Fibroblast of the aortic adventitia (primary cell): ENCODE measurements around the gene TRIM27. TPM values are rescaled to one million over a fixed set of nuclear protein-coding genes. Genes with fewer than 3 reads are reported as not detected.
"Not testable (repeated sequence)": the region's sequence is repeated elsewhere in the genome, so short reads cannot be mapped to it uniquely, and the experiment has no call there.

ENCODE experiments used
- DNase-seq: peaks from one replicate; pipeline ENCODE4 v3.0.0-alpha.2; 2010; ENCODE audit warnings: low read depth
- H3K4me3 ChIP-seq: 2 replicates; pipeline ENCODE4 v1.5.1; 2011; ENCODE audit warnings: low read depth, mild to moderate bottlenecking, control low read depth, low read length, moderate library complexity
- small RNA-seq: library from RNA; depleted of rRNA; stranded (forward); fragments of <200 nt; gene quantifications from one replicate; pipeline ENCODE3, GENCODE V24; 2012
- total RNA-seq: library from RNA; depleted of rRNA; stranded (reverse); fragments of >200 nt; gene quantifications from 2 replicates; pipeline ENCODE4 v1.2.3, GENCODE V29; 2012; ENCODE audit warnings: low replicate concordance
- TF ChIP-seq, protein P1 (sequence below): IDR thresholded peaks from 2 replicates; pipeline ENCODE4 v1.5.1; 2011; ENCODE audit warnings: mild to moderate bottlenecking, low read length, control low read depth, inconsistent platforms; ENCODE audit not compliant: insufficient read depth

TRIM27 gene
- total RNA-seq, 1 donor: 49.7 TPM

DNA sequence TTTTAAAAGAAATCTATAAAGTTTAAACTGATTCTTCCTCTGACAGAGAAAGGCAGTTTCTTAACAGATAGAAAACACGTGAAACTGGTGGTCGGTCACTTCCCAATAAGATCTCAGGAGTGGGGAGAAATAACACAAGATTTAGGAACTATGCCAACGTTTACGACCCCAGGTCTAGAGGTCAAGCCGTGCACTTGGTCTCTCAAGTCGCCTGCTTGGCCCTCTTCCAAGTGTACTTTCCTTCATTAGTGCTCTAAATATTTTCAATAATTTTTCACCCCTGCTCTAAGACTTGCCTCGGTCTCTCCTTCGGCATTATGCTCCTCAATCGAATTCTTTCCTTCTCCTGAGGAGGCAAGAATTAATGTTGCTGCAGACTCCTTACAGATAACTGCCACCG is 61.7 kb downstream of the TRIM27 start:
- TF ChIP-seq, protein P1, sequence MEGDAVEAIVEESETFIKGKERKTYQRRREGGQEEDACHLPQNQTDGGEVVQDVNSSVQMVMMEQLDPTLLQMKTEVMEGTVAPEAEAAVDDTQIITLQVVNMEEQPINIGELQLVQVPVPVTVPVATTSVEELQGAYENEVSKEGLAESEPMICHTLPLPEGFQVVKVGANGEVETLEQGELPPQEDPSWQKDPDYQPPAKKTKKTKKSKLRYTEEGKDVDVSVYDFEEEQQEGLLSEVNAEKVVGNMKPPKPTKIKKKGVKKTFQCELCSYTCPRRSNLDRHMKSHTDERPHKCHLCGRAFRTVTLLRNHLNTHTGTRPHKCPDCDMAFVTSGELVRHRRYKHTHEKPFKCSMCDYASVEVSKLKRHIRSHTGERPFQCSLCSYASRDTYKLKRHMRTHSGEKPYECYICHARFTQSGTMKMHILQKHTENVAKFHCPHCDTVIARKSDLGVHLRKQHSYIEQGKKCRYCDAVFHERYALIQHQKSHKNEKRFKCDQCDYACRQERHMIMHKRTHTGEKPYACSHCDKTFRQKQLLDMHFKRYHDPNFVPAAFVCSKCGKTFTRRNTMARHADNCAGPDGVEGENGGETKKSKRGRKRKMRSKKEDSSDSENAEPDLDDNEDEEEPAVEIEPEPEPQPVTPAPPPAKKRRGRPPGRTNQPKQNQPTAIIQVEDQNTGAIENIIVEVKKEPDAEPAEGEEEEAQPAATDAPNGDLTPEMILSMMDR: no peak
- DNase-seq: no peak
- no peak overlapping the region for H3K4me3 ChIP-seq

GRCh38 chr6:28861339-28861738 is 62.4 kb downstream of the TRIM27 start:
- no peak for DNase-seq
- H3K4me3 ChIP-seq: no peak overlapping the region
- TF ChIP-seq, protein P1: no peak

DNA sequence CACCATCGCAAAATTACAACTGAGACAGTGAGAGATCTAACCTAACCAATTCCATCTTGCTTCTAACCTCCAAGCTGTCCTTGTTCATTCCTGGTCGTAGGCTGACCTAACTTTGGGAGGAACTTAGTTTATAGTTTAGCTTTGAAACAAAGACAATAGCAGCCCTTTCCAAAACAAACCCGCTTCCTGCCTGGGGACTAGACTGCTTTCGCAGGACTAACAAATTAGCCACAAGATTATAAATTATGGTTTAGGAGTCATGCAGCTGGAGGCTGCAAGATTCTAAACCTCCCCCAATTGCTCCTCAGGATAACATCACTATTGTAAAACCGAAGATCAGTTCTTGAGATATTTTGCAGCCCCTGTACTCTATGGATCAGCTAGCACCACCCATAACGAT is 63.2 kb downstream of the TRIM27 start:
- no peak overlapping the region for H3K4me3 ChIP-seq
- DNase-seq: no peak
- TF ChIP-seq, protein P1: no peak

DNA sequence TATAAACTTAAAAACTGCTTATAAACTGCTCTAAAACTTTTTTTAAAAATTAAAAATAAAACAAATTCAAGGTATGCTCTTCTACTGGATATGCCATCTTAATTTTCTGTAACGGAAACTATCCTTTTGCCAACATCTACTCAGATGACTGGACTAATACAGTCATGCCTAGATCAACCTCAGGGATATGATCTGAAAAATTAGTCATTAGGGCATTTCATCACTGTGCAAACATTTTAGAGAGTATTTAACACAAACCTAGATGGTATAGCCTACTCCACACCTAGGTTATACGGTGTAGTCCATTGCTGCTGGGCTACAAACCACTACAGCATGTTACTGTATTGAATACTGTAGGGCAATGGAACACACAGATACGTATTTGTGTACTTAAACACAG is 64.8 kb downstream of the TRIM27 start:
- no peak overlapping the region for H3K4me3 ChIP-seq
- TF ChIP-seq, protein P1: no peak
- DNase-seq: no peak

DNA sequence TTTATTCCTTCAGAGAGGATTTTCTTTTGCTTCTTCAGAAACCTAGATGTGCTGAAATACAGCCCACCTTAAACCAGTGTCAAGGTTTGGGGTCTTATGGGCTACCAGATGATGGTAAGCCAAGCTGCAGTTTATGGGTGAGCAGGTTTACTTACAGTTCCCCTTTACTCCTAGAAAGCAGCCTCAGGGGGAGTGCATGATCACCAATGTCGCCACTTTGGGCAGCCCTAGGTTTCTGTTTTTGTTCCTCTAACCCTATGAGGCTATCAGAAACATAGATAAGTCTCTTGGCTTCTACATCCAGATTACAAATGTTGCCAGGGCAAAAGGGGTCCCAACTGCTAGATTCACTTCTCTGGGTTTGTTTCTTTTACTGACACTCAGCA is 67.2 kb downstream of the TRIM27 start:
- TF ChIP-seq, protein P1: no peak
- no peak for DNase-seq
- H3K4me3 ChIP-seq: no peak overlapping the region

GRCh38 chr6:28854405-28854804 is 69.4 kb downstream of the TRIM27 start:
- not testable (repeated sequence) for H3K4me3 ChIP-seq, DNase-seq

Small RNA genes lying within 50 kb of the gene (small RNA-seq; reads per million reads assigned to genes)
- not detected for gene RNU6-930P

Other genes with a start within 250 kb of the TRIM27 start
- gene ZNF311, start 81.3 kb upstream of the TRIM27 start, total RNA-seq: 1.3 and 2.5 TPM in 2 replicates
- not detected in 2 replicates for gene OR2W1, start 121.2 kb upstream of the TRIM27 start, total RNA-seq
- gene OR2B3, start 163.3 kb upstream of the TRIM27 start, total RNA-seq: not detected in 2 replicates
- gene OR2J1, start 175.5 kb upstream of the TRIM27 start, total RNA-seq: not detected in 2 replicates
- not detected in 2 replicates for gene OR2J3, start 184.1 kb upstream of the TRIM27 start, total RNA-seq
- gene OR2J2, start 246.9 kb upstream of the TRIM27 start, total RNA-seq: not detected in 2 replicates